MM.1S (cell line): Measurements from ENCODE around the gene CNTN5.

Experiments used
- EZH2 ChIP-seq: fragments of 300-600 bp; sonication (generic); optimal IDR thresholded peaks from 2 replicates; pipeline ENCODE3; 2017; ENCODE audit warnings: low read depth, mild to moderate bottlenecking, antibody characterized with exemption, low read length, mixed read lengths
- EZH2phosphoT487 ChIP-seq: fragments of 300-600 bp; sonication (generic); IDR thresholded peaks from 2 replicates; pipeline ENCODE4 v1.6.1; 2018; ENCODE audit warnings: antibody characterized with exemption, low read length

DNA sequence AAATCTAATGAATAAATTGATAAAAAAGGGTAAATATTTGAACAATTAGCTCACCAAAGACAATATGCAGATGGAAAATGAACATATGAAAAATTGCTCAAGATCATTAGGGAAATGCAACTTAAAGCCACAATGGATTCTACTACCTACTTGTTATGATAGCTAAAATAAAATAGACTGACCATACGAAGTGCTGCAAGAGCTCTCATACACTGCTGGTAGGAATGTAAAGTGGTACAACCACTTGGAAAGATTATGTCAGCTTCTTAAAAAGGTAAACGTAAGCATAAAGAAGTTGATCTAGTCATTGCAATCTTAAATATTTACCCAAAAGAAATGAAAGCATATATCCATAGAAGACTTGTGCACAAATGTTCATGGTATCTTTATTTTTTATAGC, 1162.2 kb downstream of the CNTN5 start:
- TF ChIP-seq EZH2phosphoT487 (no peak), EZH2 (no peak)
